ENCODE results near the gene NELFE. TPM values are rescaled to one million over a fixed set of nuclear protein-coding genes. Genes with fewer than 3 reads are reported as not detected.
"Not testable (repeated sequence)": the region's sequence is repeated elsewhere in the genome, so short reads cannot be mapped to it uniquely, and the experiment has no call there.

NELFE gene
- total and polyA plus RNA-seq, 2 of the 13 experiments (the other 11 are each of a cell fraction or from before 2014, with no cell fraction given): 51.3 to 69.8 TPM

GRCh38 chr6:32004393-32004792 lies 45.6 kb upstream of the NELFE start (continued):
- peak; percentile 82 for TF ChIP-seq HNF4A (CRISPR knock-in tag; IDR thresholded peaks at IDR 0.05)

GRCh38 chr6:32003301-32003700 lies 44.5 kb upstream of the NELFE start:
- H2AFZ ChIP-seq (ENCODE audit: low read length); H3K36me3 ChIP-seq (replicated peaks in 1 of 2; ENCODE audit: control insufficient read depth in 1 of 2, insufficient read depth in 2 of 2, low read length in 2 of 2); H3K9ac ChIP-seq (ENCODE audit: insufficient read depth, low read depth, low read length); H3K79me2 ChIP-seq (ENCODE audit: insufficient read depth, low read length); H3K4me2 ChIP-seq (ENCODE audit: low read depth, low read length); CTCF ChIA-PET (ENCODE audit: low intra/inter-chr PET ratio, low total read pairs); intact Hi-C loops (cut with micrococcal nuclease; ENCODE audit: unreplicated experiment); H3K27ac ChIP-seq (ENCODE audit: extremely low read length, insufficient read depth, low read length); H3K4me3 ChIP-seq (replicated peaks in 1 of 3; ENCODE audit: insufficient read depth in 1 of 3, low read depth in 2 of 3, low read length in 3 of 3); H3K9me3 ChIP-seq (ENCODE audit: low read length); DNase-seq (ENCODE audit: low spot score); POLR2A ChIA-PET; H4K20me1 ChIP-seq (ENCODE audit: insufficient read depth, low read length); FAIRE-seq; H3K27me3 ChIP-seq (ENCODE audit: control insufficient read depth in 1 of 2, insufficient read depth in 2 of 2, low read length in 2 of 2); BruUV-seq (replicated peaks); in situ Hi-C loops (cut with HindIII; ENCODE audit: extremely low pct_ligation_motif_present, low pct_unique_long_range_greater_than_20kb): not testable (repeated sequence)
- H3K4me1 ChIP-seq (ENCODE audit: insufficient read depth, low read length): peaks cover 31% of the 10 kb centered on the region
- peak; percentile 1 for ATAC-seq
- no CpG with 5 or more reads among the region's 7 CpGs for WGBS (ENCODE audit: low lambda C conversion rate)

GRCh38 chr6:32002546-32003268 lies 43.9 kb upstream of the NELFE start:
- FAIRE-seq (peak; percentile 100), ATAC-seq (peak; percentile 79)
- H3K4me3 ChIP-seq (replicated peaks in 1 of 3; ENCODE audit: insufficient read depth in 1 of 3, low read depth in 2 of 3, low read length in 3 of 3); H4K20me1 ChIP-seq (ENCODE audit: insufficient read depth, low read length); DNase-seq (ENCODE audit: low spot score); H3K4me2 ChIP-seq (ENCODE audit: low read depth, low read length); H3K36me3 ChIP-seq (replicated peaks in 1 of 2; ENCODE audit: control insufficient read depth in 1 of 2, insufficient read depth in 2 of 2, low read length in 2 of 2); H3K27me3 ChIP-seq (ENCODE audit: control insufficient read depth in 1 of 2, insufficient read depth in 2 of 2, low read length in 2 of 2); CTCF ChIA-PET (ENCODE audit: low intra/inter-chr PET ratio, low total read pairs); H3K79me2 ChIP-seq (ENCODE audit: insufficient read depth, low read length); H3K9ac ChIP-seq (ENCODE audit: insufficient read depth, low read depth, low read length); H3K27ac ChIP-seq (ENCODE audit: extremely low read length, insufficient read depth, low read length); H2AFZ ChIP-seq (ENCODE audit: low read length); H3K9me3 ChIP-seq (ENCODE audit: low read length); BruUV-seq (replicated peaks); POLR2A ChIA-PET; intact Hi-C loops (cut with micrococcal nuclease; ENCODE audit: unreplicated experiment); in situ Hi-C loops (cut with HindIII; ENCODE audit: extremely low pct_ligation_motif_present, low pct_unique_long_range_greater_than_20kb): not testable (repeated sequence)
- no CpG with 5 or more reads among the region's 15 CpGs for WGBS (ENCODE audit: low lambda C conversion rate)
- H3K4me1 ChIP-seq (ENCODE audit: insufficient read depth, low read length): peaks cover 31% of the 10 kb centered on the region

- H3K4me1 ChIP-seq (ENCODE audit: insufficient read depth, low read length); FAIRE-seq; BruUV-seq (replicated peaks); H3K4me3 ChIP-seq (replicated peaks in 1 of 3; ENCODE audit: insufficient read depth in 1 of 3, low read depth in 2 of 3, low read length in 3 of 3); H3K9ac ChIP-seq (ENCODE audit: insufficient read depth, low read depth, low read length); POLR2A ChIA-PET; H3K9me3 ChIP-seq (ENCODE audit: low read length); CTCF ChIA-PET (ENCODE audit: low intra/inter-chr PET ratio, low total read pairs); in situ Hi-C loops (cut with HindIII; ENCODE audit: extremely low pct_ligation_motif_present, low pct_unique_long_range_greater_than_20kb); H3K36me3 ChIP-seq (replicated peaks in 1 of 2; ENCODE audit: control insufficient read depth in 1 of 2, insufficient read depth in 2 of 2, low read length in 2 of 2); DNase-seq (ENCODE audit: low spot score); intact Hi-C loops (cut with micrococcal nuclease; ENCODE audit: unreplicated experiment); H3K4me2 ChIP-seq (ENCODE audit: low read depth, low read length); H3K79me2 ChIP-seq (ENCODE audit: insufficient read depth, low read length); H3K27me3 ChIP-seq (ENCODE audit: control insufficient read depth in 1 of 2, insufficient read depth in 2 of 2, low read length in 2 of 2); ATAC-seq; H3K27ac ChIP-seq (ENCODE audit: extremely low read length, insufficient read depth, low read length); H4K20me1 ChIP-seq (ENCODE audit: insufficient read depth, low read length); H2AFZ ChIP-seq (ENCODE audit: low read length): not testable (repeated sequence)
- 98% methylated on average over 5 of the region's 6 CpGs for WGBS (ENCODE audit: low lambda C conversion rate)
Observed at GRCh38 chr6:31996385-31996784, 37.6 kb upstream of the NELFE start.

- BruUV-seq (replicated peaks); H3K79me2 ChIP-seq (ENCODE audit: insufficient read depth, low read length); H3K4me2 ChIP-seq (ENCODE audit: low read depth, low read length); in situ Hi-C loops (cut with HindIII; ENCODE audit: extremely low pct_ligation_motif_present, low pct_unique_long_range_greater_than_20kb); POLR2A ChIA-PET; H3K4me1 ChIP-seq (ENCODE audit: insufficient read depth, low read length); CTCF ChIA-PET (ENCODE audit: low intra/inter-chr PET ratio, low total read pairs); H3K4me3 ChIP-seq (replicated peaks in 1 of 3; ENCODE audit: insufficient read depth in 1 of 3, low read depth in 2 of 3, low read length in 3 of 3); ATAC-seq; H3K27me3 ChIP-seq (ENCODE audit: control insufficient read depth in 1 of 2, insufficient read depth in 2 of 2, low read length in 2 of 2); H3K36me3 ChIP-seq (replicated peaks in 1 of 2; ENCODE audit: control insufficient read depth in 1 of 2, insufficient read depth in 2 of 2, low read length in 2 of 2); DNase-seq (ENCODE audit: low spot score); H3K9ac ChIP-seq (ENCODE audit: insufficient read depth, low read depth, low read length); H4K20me1 ChIP-seq (ENCODE audit: insufficient read depth, low read length); H2AFZ ChIP-seq (ENCODE audit: low read length); FAIRE-seq; H3K9me3 ChIP-seq (ENCODE audit: low read length); H3K27ac ChIP-seq (ENCODE audit: extremely low read length, insufficient read depth, low read length); intact Hi-C loops (cut with micrococcal nuclease; ENCODE audit: unreplicated experiment): not testable (repeated sequence)
- WGBS (ENCODE audit: low lambda C conversion rate): 97% methylated on average over 6 of the region's 14 CpGs
Observed at GRCh38 chr6:31994421-31994820, 35.6 kb upstream of the NELFE start.
